GM23338 (cell line): ENCODE measurements around the gene OFD1. TPM values are rescaled to one million over a fixed set of nuclear protein-coding genes. Genes with fewer than 3 reads are reported as not detected.

Source experiments
- ATAC-seq: fragments of 200-7000 bp; cut with Tn5 transposase; 3 replicates; pipeline ENCODE4 v1.9.1; 2020
- DNase-seq: peaks from one replicate; pipeline ENCODE4 v3.0.0-alpha.2; 2015; ENCODE audit warnings: low spot score
- H2AFZ ChIP-seq: fragments of 200-600 bp; sonication (generic); 2 replicates; pipeline ENCODE4 v1.8.0; 2016; ENCODE audit warnings: antibody characterized with exemption, mild to moderate bottlenecking, moderate library complexity
- H3F3A ChIP-seq: fragments of 200-600 bp; sonication (generic); replicated peaks from 2 replicates; pipeline ENCODE4 v1.8.0; 2017; ENCODE audit warnings: antibody characterized with exemption, mixed run types, low read depth
- H3K27ac ChIP-seq: fragments of 200-600 bp; sonication (generic); 2 replicates; pipeline ENCODE4 v1.6.1; 2016; ENCODE audit warnings: low read depth
- H3K27me3 ChIP-seq: fragments of 200-600 bp; sonication (generic); 2 replicates; pipeline ENCODE4 v1.8.0; 2016; ENCODE audit warnings: mild to moderate bottlenecking, mixed run types, moderate library complexity; ENCODE audit not compliant: insufficient read depth
- H3K36me3 ChIP-seq: fragments of 200-600 bp; sonication (generic); 2 replicates; pipeline ENCODE4 v1.8.0; 2016; ENCODE audit warnings: mild to moderate bottlenecking; ENCODE audit not compliant: insufficient read depth
- H3K4me1 ChIP-seq: fragments of 200-600 bp; sonication (generic); 2 replicates; pipeline ENCODE4 v1.8.0; 2016; ENCODE audit warnings: mild to moderate bottlenecking, moderate library complexity; ENCODE audit not compliant: insufficient read depth
- H3K4me2 ChIP-seq: fragments of 200-600 bp; sonication (generic); 2 replicates; pipeline ENCODE4 v1.7.1; 2017; ENCODE audit warnings: mixed run types
- H3K4me3 ChIP-seq: fragments of 200-600 bp; sonication (generic); 2 replicates; pipeline ENCODE4 v1.6.1; 2016; ENCODE audit warnings: mixed run types
- H3K79me2 ChIP-seq: fragments of 200-600 bp; sonication (generic); replicated peaks from 2 replicates; pipeline ENCODE4 v1.8.0; 2017; ENCODE audit warnings: mild to moderate bottlenecking; ENCODE audit not compliant: insufficient read depth
- H3K9me2 ChIP-seq: fragments of 200-600 bp; sonication (generic); 2 replicates; pipeline ENCODE4 v1.8.0; 2017; ENCODE audit not compliant: insufficient read depth
- H4K20me1 ChIP-seq: fragments of 200-600 bp; sonication (generic); replicated peaks from 2 replicates; pipeline ENCODE4 v1.8.0; 2017; ENCODE audit warnings: mild to moderate bottlenecking; ENCODE audit not compliant: insufficient read depth
- H3K27ac Mint-ChIP-seq: 2 replicates; pipeline ENCODE4 v1.8.0; 2020; ENCODE audit warnings: inconsistent platforms, mild to moderate bottlenecking, moderate library complexity, mixed read lengths
- H3K27me3 Mint-ChIP-seq: 3 replicates; pipeline ENCODE4 v1.8.0; 2022; ENCODE audit warnings: low read depth, mild to moderate bottlenecking, moderate library complexity, mixed read lengths, inconsistent platforms; ENCODE audit not compliant: insufficient read depth, poor library complexity
- H3K36me3 Mint-ChIP-seq: 3 replicates; pipeline ENCODE4 v1.8.0; 2021; ENCODE audit warnings: low read depth, mild to moderate bottlenecking, inconsistent platforms, moderate library complexity, mixed read lengths
- H3K4me1 Mint-ChIP-seq: 3 replicates; pipeline ENCODE4 v1.8.0; 2020; ENCODE audit warnings: mild to moderate bottlenecking, inconsistent platforms, mixed read lengths
- H3K4me3 Mint-ChIP-seq: 3 replicates; pipeline ENCODE4 v1.8.0; 2021; ENCODE audit warnings: moderate library complexity, mild to moderate bottlenecking, inconsistent platforms, mixed read lengths
- H3K9me3 Mint-ChIP-seq: 3 replicates; pipeline ENCODE4 v1.8.0; 2020; ENCODE audit warnings: moderate library complexity, mild to moderate bottlenecking, inconsistent platforms, mixed read lengths
- CREB1 ChIP-seq: fragments of 250-450 bp; sonication (Bioruptor Pico); IDR thresholded peaks from 2 replicates; pipeline ENCODE4 v1.5.0; 2020; ENCODE audit warnings: low read depth, mild to moderate bottlenecking, moderate library complexity
- EZH2 ChIP-seq: fragments of 200-600 bp; sonication (generic); IDR thresholded peaks from one replicate; pipeline ENCODE4 v1.8.0; 2017; ENCODE audit warnings: antibody characterized with exemption, mild to moderate bottlenecking, low read depth; ENCODE audit not compliant: unreplicated experiment
- EZH2phosphoT487 ChIP-seq: fragments of 200-600 bp; sonication (generic); IDR thresholded peaks from one replicate; pipeline ENCODE4 v1.8.1; 2018; ENCODE audit warnings: antibody characterized with exemption; ENCODE audit not compliant: unreplicated experiment
- JUNB ChIP-seq: IDR thresholded peaks from one replicate; pipeline ENCODE4 v1.6.1; 2016; ENCODE audit warnings: antibody characterized with exemption; ENCODE audit not compliant: unreplicated experiment
- POLR2AphosphoS5 ChIP-seq: IDR thresholded peaks from 2 replicates; pipeline ENCODE4 v1.6.1; 2016; ENCODE audit warnings: antibody characterized with exemption, low read depth
- ZNF114 ChIP-seq: fragments of 250-450 bp; sonication (Bioruptor Pico); IDR thresholded peaks from 2 replicates; pipeline ENCODE4 v1.5.0; 2020; ENCODE audit warnings: mild to moderate bottlenecking, moderate library complexity
- polyA plus RNA-seq: library from polyadenylated mRNA; unstranded; fragments of >200 nt; fragmentation: Nextera tagmentation; extraction: Ambion mirVana; gene quantifications from 2 replicates; pipeline ENCODE4 v1.2.1, GENCODE V29; 2016
- total RNA-seq: library from RNA; depleted of rRNA; stranded (reverse); fragments of >200 nt; shearing (Covaris generic); gene quantifications from 2 replicates; pipeline ENCODE4 v1.2.3, GENCODE V29; 2014
- TF ChIP-seq, protein P1 (sequence below): IDR thresholded peaks from one replicate; pipeline ENCODE4 v1.6.1; 2018; ENCODE audit warnings: antibody characterized with exemption; ENCODE audit not compliant: unreplicated experiment
- TF ChIP-seq, protein P2 (sequence below): IDR thresholded peaks from 2 replicates; pipeline ENCODE4 v1.6.1; 2016; ENCODE audit warnings: antibody characterized with exemption
- TF ChIP-seq, protein P3 (sequence below): fragments of 250-450 bp; sonication (Bioruptor Pico); IDR thresholded peaks from 2 replicates; pipeline ENCODE4 v1.5.0; 2020; ENCODE audit warnings: mild to moderate bottlenecking, moderate library complexity

OFD1 gene
- total and polyA plus RNA-seq, 2 experiments from 2014 or later, result 21.2 to 55.0 TPM

DNA sequence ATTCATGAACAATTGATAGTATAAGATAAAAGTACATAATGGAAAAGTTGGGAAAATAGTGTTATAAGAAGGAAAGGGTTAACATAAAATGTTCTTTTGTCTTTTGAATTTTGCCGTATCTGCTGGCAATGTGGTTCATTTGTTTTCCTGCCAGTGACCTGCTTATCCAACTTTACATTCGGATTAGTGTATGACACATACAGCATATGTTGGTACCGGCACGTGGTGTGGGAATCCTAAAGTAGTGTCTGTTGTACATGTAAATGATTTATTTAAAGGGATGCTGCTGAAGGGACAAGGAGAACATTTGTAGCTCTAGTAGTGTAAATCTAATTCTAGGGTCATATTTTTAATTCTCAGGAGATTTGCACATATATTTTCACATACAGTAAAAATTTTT, 34.2 kb upstream of the OFD1 start (continued):
- TF ChIP-seq, protein P1, sequence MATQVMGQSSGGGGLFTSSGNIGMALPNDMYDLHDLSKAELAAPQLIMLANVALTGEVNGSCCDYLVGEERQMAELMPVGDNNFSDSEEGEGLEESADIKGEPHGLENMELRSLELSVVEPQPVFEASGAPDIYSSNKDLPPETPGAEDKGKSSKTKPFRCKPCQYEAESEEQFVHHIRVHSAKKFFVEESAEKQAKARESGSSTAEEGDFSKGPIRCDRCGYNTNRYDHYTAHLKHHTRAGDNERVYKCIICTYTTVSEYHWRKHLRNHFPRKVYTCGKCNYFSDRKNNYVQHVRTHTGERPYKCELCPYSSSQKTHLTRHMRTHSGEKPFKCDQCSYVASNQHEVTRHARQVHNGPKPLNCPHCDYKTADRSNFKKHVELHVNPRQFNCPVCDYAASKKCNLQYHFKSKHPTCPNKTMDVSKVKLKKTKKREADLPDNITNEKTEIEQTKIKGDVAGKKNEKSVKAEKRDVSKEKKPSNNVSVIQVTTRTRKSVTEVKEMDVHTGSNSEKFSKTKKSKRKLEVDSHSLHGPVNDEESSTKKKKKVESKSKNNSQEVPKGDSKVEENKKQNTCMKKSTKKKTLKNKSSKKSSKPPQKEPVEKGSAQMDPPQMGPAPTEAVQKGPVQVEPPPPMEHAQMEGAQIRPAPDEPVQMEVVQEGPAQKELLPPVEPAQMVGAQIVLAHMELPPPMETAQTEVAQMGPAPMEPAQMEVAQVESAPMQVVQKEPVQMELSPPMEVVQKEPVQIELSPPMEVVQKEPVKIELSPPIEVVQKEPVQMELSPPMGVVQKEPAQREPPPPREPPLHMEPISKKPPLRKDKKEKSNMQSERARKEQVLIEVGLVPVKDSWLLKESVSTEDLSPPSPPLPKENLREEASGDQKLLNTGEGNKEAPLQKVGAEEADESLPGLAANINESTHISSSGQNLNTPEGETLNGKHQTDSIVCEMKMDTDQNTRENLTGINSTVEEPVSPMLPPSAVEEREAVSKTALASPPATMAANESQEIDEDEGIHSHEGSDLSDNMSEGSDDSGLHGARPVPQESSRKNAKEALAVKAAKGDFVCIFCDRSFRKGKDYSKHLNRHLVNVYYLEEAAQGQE, result no peak
- no peak for TF ChIP-seq ZNF114
- no peak for TF ChIP-seq EZH2
- TF ChIP-seq, protein P2, sequence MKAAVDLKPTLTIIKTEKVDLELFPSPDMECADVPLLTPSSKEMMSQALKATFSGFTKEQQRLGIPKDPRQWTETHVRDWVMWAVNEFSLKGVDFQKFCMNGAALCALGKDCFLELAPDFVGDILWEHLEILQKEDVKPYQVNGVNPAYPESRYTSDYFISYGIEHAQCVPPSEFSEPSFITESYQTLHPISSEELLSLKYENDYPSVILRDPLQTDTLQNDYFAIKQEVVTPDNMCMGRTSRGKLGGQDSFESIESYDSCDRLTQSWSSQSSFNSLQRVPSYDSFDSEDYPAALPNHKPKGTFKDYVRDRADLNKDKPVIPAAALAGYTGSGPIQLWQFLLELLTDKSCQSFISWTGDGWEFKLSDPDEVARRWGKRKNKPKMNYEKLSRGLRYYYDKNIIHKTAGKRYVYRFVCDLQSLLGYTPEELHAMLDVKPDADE, result no peak
- no peak for TF ChIP-seq EZH2phosphoT487

DNA sequence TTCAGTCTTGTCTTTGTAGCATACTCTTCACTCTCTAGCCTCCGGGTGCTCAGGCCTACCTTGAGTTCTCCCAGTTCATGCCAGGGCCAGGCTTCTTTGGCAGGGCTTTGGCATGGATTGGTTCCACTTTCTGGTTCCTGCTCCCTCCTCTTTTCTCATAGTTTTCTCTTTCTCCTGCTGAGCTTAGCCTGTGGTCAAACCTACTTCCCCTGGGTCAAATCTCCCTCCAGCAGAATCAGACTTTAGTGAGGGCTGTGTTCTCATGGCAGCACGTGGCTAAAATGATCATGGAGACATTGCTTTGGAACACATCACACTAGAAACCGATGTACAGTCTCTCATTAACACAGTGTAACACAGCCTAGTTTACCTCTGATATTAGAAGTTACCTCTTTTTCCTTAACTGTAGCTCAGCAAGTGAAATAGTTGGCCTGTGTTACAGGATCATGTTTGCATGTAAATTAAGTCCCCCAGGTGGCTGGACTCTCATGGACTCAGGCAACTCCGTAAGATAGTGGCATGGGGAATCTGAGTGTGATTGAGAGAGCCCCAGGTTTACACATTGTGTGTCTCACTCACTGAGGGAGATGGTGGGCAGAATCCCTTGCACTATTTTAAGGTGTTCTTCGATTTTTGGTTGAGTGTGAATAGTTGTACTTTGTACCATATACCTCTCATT, 32.3 kb upstream of the OFD1 start:
- H4K20me1 ChIP-seq, result peaks cover 7% of the 10 kb centered on the region; the same call in 1 of the 2 replicates
- peak overlapping the region; percentile 76; the same call in 1 of the 2 replicates for H3K27ac Mint-ChIP-seq
- TF ChIP-seq POLR2AphosphoS5, result no peak
- TF ChIP-seq JUNB, result no peak
- TF ChIP-seq, protein P2, result no peak
- no peak for TF ChIP-seq ZNF114
- TF ChIP-seq, protein P3, sequence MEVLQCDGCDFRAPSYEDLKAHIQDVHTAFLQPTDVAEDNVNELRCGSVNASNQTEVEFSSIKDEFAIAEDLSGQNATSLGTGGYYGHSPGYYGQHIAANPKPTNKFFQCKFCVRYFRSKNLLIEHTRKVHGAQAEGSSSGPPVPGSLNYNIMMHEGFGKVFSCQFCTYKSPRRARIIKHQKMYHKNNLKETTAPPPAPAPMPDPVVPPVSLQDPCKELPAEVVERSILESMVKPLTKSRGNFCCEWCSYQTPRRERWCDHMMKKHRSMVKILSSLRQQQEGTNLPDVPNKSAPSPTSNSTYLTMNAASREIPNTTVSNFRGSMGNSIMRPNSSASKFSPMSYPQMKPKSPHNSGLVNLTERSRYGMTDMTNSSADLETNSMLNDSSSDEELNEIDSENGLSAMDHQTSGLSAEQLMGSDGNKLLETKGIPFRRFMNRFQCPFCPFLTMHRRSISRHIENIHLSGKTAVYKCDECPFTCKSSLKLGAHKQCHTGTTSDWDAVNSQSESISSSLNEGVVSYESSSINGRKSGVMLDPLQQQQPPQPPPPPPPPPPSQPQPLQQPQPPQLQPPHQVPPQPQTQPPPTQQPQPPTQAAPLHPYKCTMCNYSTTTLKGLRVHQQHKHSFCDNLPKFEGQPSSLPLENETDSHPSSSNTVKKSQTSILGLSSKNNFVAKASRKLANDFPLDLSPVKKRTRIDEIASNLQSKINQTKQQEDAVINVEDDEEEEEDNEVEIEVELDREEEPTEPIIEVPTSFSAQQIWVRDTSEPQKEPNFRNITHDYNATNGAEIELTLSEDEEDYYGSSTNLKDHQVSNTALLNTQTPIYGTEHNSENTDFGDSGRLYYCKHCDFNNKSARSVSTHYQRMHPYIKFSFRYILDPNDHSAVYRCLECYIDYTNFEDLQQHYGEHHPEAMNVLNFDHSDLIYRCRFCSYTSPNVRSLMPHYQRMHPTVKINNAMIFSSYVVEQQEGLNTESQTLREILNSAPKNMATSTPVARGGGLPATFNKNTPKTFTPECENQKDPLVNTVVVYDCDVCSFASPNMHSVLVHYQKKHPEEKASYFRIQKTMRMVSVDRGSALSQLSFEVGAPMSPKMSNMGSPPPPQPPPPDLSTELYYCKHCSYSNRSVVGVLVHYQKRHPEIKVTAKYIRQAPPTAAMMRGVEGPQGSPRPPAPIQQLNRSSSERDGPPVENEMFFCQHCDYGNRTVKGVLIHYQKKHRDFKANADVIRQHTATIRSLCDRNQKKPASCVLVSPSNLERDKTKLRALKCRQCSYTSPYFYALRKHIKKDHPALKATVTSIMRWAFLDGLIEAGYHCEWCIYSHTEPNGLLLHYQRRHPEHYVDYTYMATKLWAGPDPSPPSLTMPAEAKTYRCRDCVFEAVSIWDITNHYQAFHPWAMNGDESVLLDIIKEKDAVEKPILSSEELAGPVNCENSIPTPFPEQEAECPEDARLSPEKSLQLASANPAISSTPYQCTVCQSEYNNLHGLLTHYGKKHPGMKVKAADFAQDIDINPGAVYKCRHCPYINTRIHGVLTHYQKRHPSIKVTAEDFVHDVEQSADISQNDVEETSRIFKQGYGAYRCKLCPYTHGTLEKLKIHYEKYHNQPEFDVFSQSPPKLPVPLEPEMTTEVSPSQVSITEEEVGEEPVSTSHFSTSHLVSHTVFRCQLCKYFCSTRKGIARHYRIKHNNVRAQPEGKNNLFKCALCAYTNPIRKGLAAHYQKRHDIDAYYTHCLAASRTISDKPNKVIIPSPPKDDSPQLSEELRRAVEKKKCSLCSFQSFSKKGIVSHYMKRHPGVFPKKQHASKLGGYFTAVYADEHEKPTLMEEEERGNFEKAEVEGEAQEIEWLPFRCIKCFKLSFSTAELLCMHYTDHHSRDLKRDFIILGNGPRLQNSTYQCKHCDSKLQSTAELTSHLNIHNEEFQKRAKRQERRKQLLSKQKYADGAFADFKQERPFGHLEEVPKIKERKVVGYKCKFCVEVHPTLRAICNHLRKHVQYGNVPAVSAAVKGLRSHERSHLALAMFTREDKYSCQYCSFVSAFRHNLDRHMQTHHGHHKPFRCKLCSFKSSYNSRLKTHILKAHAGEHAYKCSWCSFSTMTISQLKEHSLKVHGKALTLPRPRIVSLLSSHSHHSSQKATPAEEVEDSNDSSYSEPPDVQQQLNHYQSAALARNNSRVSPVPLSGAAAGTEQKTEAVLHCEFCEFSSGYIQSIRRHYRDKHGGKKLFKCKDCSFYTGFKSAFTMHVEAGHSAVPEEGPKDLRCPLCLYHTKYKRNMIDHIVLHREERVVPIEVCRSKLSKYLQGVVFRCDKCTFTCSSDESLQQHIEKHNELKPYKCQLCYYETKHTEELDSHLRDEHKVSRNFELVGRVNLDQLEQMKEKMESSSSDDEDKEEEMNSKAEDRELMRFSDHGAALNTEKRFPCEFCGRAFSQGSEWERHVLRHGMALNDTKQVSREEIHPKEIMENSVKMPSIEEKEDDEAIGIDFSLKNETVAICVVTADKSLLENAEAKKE (CRISPR knock-in tag), result no peak
- TF ChIP-seq CREB1 (CRISPR knock-in tag), result no peak

More for the DNA sequence above, 32.3 kb upstream of the OFD1 start:
- Mint-ChIP-seq H3K36me3 (no peaks in the 10 kb centered on the region), H3K9me3 (no peaks in the 10 kb centered on the region), H3K4me3 (no peak overlapping the region), H3K4me1 (peaks cover 27% of the 10 kb centered on the region), H3K27me3 (peaks cover 4% of the 10 kb centered on the region)
- Histone ChIP-seq H3F3A (no peaks in the 10 kb centered on the region), H2AFZ (no peak overlapping the region), H3K4me1 (no peaks in the 10 kb centered on the region), H3K27me3 (no peaks in the 10 kb centered on the region), H3K4me2 (no peak overlapping the region), H3K36me3 (no peaks in the 10 kb centered on the region), H3K79me2 (peaks cover 83% of the 10 kb centered on the region), H3K9me2 (no peaks in the 10 kb centered on the region), H3K27ac (no peak overlapping the region), H3K4me3 (no peak overlapping the region)
- ATAC-seq (no peak; the same call in 2 of the 3 replicates), DNase-seq (no peak)
